BLaER1 treated with 17β-estradiol and CSF1 and Interleukin-3, amounts not matched to agents 10 nM and 100 nM (cell line): Measurements from ENCODE around the gene DR1.

ENCODE experiments used
- H3K27ac ChIP-seq, 11 experiments: shearing (Covaris generic); formaldehyde crosslinking; 2 replicates each; pipeline ENCODE4 v1.8.1; 2022
- H3K27me3 ChIP-seq, 11 experiments: shearing (Covaris generic); formaldehyde crosslinking; 2 replicates each; pipeline ENCODE4 v1.8.1; 2022
- H3K36me3 ChIP-seq, 11 experiments: shearing (Covaris generic); formaldehyde crosslinking; 2 replicates each; pipeline ENCODE4 v1.8.1; 2022
- H3K4me1 ChIP-seq, 10 experiments: shearing (Covaris generic); formaldehyde crosslinking; 2 replicates each; pipeline ENCODE4 v1.8.1; 2022
- H3K4me2 ChIP-seq, 11 experiments: shearing (Covaris generic); formaldehyde crosslinking; 2 replicates each; pipeline ENCODE4 v1.8.1; 2022
- H3K4me3 ChIP-seq, 10 experiments: shearing (Covaris generic); formaldehyde crosslinking; 2 replicates each; pipeline ENCODE4 v1.8.1; 2022
- H3K9ac ChIP-seq, 11 experiments: shearing (Covaris generic); formaldehyde crosslinking; 2 replicates each; pipeline ENCODE4 v1.8.1; 2022
- H3K9me3 ChIP-seq, 11 experiments: shearing (Covaris generic); formaldehyde crosslinking; replicated peaks in 1 of 11; 2 replicates each; pipeline ENCODE4 v1.8.1; 2022
- H4K20me1 ChIP-seq, 11 experiments: shearing (Covaris generic); formaldehyde crosslinking; 2 replicates each; pipeline ENCODE4 v1.8.1; 2022
- Cebpa-rat ChIP-seq, 11 experiments: shearing (Covaris generic); IDR thresholded peaks; 2 replicates each; pipeline ENCODE4 v1.8.1; 2022

The DR1 gene

GRCh38 chr1:93321720-93322119 is 24.0 kb upstream of the DR1 start:
- Histone ChIP-seq H4K20me1 (no peaks in the 10 kb centered on the region), H3K9me3 (no peaks in the 10 kb centered on the region), H3K36me3 (no peaks in the 10 kb centered on the region), H3K4me1 (peaks cover 7 to 14% (median 11%) of the 10 kb centered on the region in 10 experiments), H3K9ac (no peak overlapping the region), H3K4me2 (no peak overlapping the region), H3K27me3 (no peaks in the 10 kb centered on the region), H3K27ac (no peak overlapping the region), H3K4me3 (no peak overlapping the region)
- no peak for TF ChIP-seq Cebpa-rat (IDR thresholded peaks at IDR 0.05)

- Histone ChIP-seq H3K4me1 (peaks cover 2 to 7% (median 5%) of the 10 kb centered on the region in 10 experiments; a peak in 19 of 20 replicates), H3K36me3 (no peaks in the 10 kb centered on the region), H3K9ac (no peak overlapping the region), H3K27me3 (no peaks in the 10 kb centered on the region), H3K4me3 (no peak overlapping the region), H3K9me3 (no peaks in the 10 kb centered on the region), H4K20me1 (no peaks in the 10 kb centered on the region), H3K4me2 (no peak overlapping the region), H3K27ac (no peak overlapping the region)
- TF ChIP-seq Cebpa-rat (IDR thresholded peaks at IDR 0.05): no peak
Observed at GRCh38 chr1:93322349-93322748, 23.4 kb upstream of the DR1 start.

GRCh38 chr1:93323185-93323820 is 22.4 kb upstream of the DR1 start:
- Histone ChIP-seq H3K36me3 (no peaks in the 10 kb centered on the region), H3K4me2 (no peak overlapping the region), H3K9ac (no peak overlapping the region), H3K4me1 (no peaks in the 10 kb centered on the region), H4K20me1 (no peaks in the 10 kb centered on the region), H3K27ac (no peak overlapping the region), H3K9me3 (no peaks in the 10 kb centered on the region), H3K27me3 (no peaks in the 10 kb centered on the region), H3K4me3 (no peak overlapping the region)
- TF ChIP-seq Cebpa-rat (IDR thresholded peaks at IDR 0.05): no peak

GRCh38 chr1:93324486-93325464 is 20.9 kb upstream of the DR1 start:
- Histone ChIP-seq H3K9me3 (no peaks in the 10 kb centered on the region), H3K4me2 (no peak overlapping the region), H3K9ac (no peak overlapping the region), H3K27ac (no peak overlapping the region), H3K4me1 (no peaks in the 10 kb centered on the region), H4K20me1 (no peaks in the 10 kb centered on the region), H3K36me3 (no peaks in the 10 kb centered on the region), H3K4me3 (no peak overlapping the region), H3K27me3 (no peaks in the 10 kb centered on the region)
- TF ChIP-seq Cebpa-rat (IDR thresholded peaks at IDR 0.05): no peak

GRCh38 chr1:93328809-93329760 is 16.6 kb upstream of the DR1 start:
- H3K4me2 ChIP-seq: no peak overlapping the region
- H3K4me1 ChIP-seq: no peaks in the 10 kb centered on the region
- no peak overlapping the region for H3K4me3 ChIP-seq
- no peak for TF ChIP-seq Cebpa-rat (IDR thresholded peaks at IDR 0.05)
- H3K36me3 ChIP-seq: no peaks in the 10 kb centered on the region
- no peak overlapping the region for H3K9ac ChIP-seq
- H3K27ac ChIP-seq: no peak overlapping the region
- H4K20me1 ChIP-seq: no peaks in the 10 kb centered on the region
- H3K9me3 ChIP-seq: no peaks in the 10 kb centered on the region
- no peaks in the 10 kb centered on the region for H3K27me3 ChIP-seq

GRCh38 chr1:93330196-93330595 is 15.5 kb upstream of the DR1 start:
- no peak for TF ChIP-seq Cebpa-rat (IDR thresholded peaks at IDR 0.05)
- no peak overlapping the region for H3K4me3 ChIP-seq
- H4K20me1 ChIP-seq: no peaks in the 10 kb centered on the region
- H3K9me3 ChIP-seq: no peaks in the 10 kb centered on the region
- no peak overlapping the region for H3K27ac ChIP-seq
- H3K27me3 ChIP-seq: no peaks in the 10 kb centered on the region
- H3K36me3 ChIP-seq: no peaks in the 10 kb centered on the region
- H3K9ac ChIP-seq: no peak overlapping the region
- no peak overlapping the region for H3K4me2 ChIP-seq
- H3K4me1 ChIP-seq: no peaks in the 10 kb centered on the region

GRCh38 chr1:93330617-93331016 is 15.1 kb upstream of the DR1 start:
- no peaks in the 10 kb centered on the region for H4K20me1 ChIP-seq
- H3K27me3 ChIP-seq: no peaks in the 10 kb centered on the region
- H3K36me3 ChIP-seq: no peaks in the 10 kb centered on the region
- H3K9me3 ChIP-seq: no peaks in the 10 kb centered on the region
- no peaks in the 10 kb centered on the region for H3K4me1 ChIP-seq
- TF ChIP-seq Cebpa-rat (IDR thresholded peaks at IDR 0.05): no peak
- H3K9ac ChIP-seq: no peak overlapping the region
- H3K4me3 ChIP-seq: no peak overlapping the region
- no peak overlapping the region for H3K4me2 ChIP-seq
- no peak overlapping the region for H3K27ac ChIP-seq

GRCh38 chr1:93331412-93331811 is 14.3 kb upstream of the DR1 start:
- Histone ChIP-seq H4K20me1 (no peaks in the 10 kb centered on the region), H3K36me3 (no peaks in the 10 kb centered on the region), H3K9ac (no peak overlapping the region), H3K9me3 (no peaks in the 10 kb centered on the region), H3K4me2 (no peak overlapping the region), H3K4me3 (no peak overlapping the region), H3K27ac (no peak overlapping the region), H3K4me1 (peaks cover 0 to 7% (median 2%) of the 10 kb centered on the region in 10 experiments; a peak in 8 of 20 replicates), H3K27me3 (no peaks in the 10 kb centered on the region)
- TF ChIP-seq Cebpa-rat (IDR thresholded peaks at IDR 0.05): no peak

GRCh38 chr1:93332368-93332767 is 13.3 kb upstream of the DR1 start:
- H3K4me3 ChIP-seq: no peak overlapping the region
- H3K4me1 ChIP-seq: peaks cover 0 to 14% (median 3%) of the 10 kb centered on the region in 10 experiments; a peak in 8 of 20 replicates
- no peak overlapping the region for H3K4me2 ChIP-seq
- no peak overlapping the region for H3K9ac ChIP-seq
- H3K36me3 ChIP-seq: peaks cover 0 to 5% (median 0%) of the 10 kb centered on the region in 11 experiments; a peak in 4 of 22 replicates
- no peaks in the 10 kb centered on the region for H3K27me3 ChIP-seq
- TF ChIP-seq Cebpa-rat (IDR thresholded peaks at IDR 0.05): no peak
- no peaks in the 10 kb centered on the region for H4K20me1 ChIP-seq
- no peaks in the 10 kb centered on the region for H3K9me3 ChIP-seq
- no peak overlapping the region for H3K27ac ChIP-seq
